ENCODE results near the gene COL20A1.
"Not testable (repeated sequence)": the region's sequence is repeated elsewhere in the genome, so short reads cannot be mapped to it uniquely, and the experiment has no call there.

Gene COL20A1

GRCh38 chr20:63291811-63292210 lies 1.2 kb upstream of the COL20A1 start:
- no peak for DNase-seq

- DNase-seq = no peak
Observed at GRCh38 chr20:63292292-63292701, 689 bp upstream of the COL20A1 start.

- no peak for DNase-seq
Observed at GRCh38 chr20:63293456-63293855, 470 bp downstream of the COL20A1 start.

- DNase-seq = no peak
Observed at GRCh38 chr20:63293871-63294535, 1.0 kb downstream of the COL20A1 start.

- no peak for DNase-seq
Observed at GRCh38 chr20:63294536-63294900, 1.5 kb downstream of the COL20A1 start.

- DNase-seq = no peak
Observed at GRCh38 chr20:63295018-63295417, 2.0 kb downstream of the COL20A1 start.

- no peak for DNase-seq
Observed at GRCh38 chr20:63295422-63295821, 2.4 kb downstream of the COL20A1 start.

- DNase-seq = no peak
Observed at GRCh38 chr20:63295846-63296245, 2.9 kb downstream of the COL20A1 start.

- DNase-seq = no peak
Observed at GRCh38 chr20:63296531-63297299, 3.7 kb downstream of the COL20A1 start.

- DNase-seq = no peak
Observed at GRCh38 chr20:63297371-63297781, 4.4 kb downstream of the COL20A1 start.

- DNase-seq = no peak
Observed at GRCh38 chr20:63297796-63298572, 5.0 kb downstream of the COL20A1 start.

GRCh38 chr20:63298731-63299312 lies 5.8 kb downstream of the COL20A1 start:
- DNase-seq = no peak

GRCh38 chr20:63301671-63302070 lies 8.7 kb downstream of the COL20A1 start:
- no peak for DNase-seq

- no peak for DNase-seq
Observed at GRCh38 chr20:63303095-63303666, 10.2 kb downstream of the COL20A1 start.

- no peak for DNase-seq
Observed at GRCh38 chr20:63305393-63305792, 12.4 kb downstream of the COL20A1 start.

- not testable (repeated sequence) for DNase-seq
Observed at GRCh38 chr20:63305933-63306672, 13.1 kb downstream of the COL20A1 start.

GRCh38 chr20:63306673-63307537 lies 13.9 kb downstream of the COL20A1 start:
- no peak for DNase-seq

- no peak for DNase-seq
Observed at GRCh38 chr20:63307538-63308217, 14.7 kb downstream of the COL20A1 start.

GRCh38 chr20:63308218-63308911 lies 15.4 kb downstream of the COL20A1 start:
- no peak for DNase-seq
